Large intestine (tissue), 3 donors: Measurements from ENCODE around the gene UBE3B. TPM values are rescaled to one million over a fixed set of nuclear protein-coding genes. Genes with fewer than 3 reads are reported as not detected.
A peak's percentile ranks its signal among the peaks of the same experiment; 100 is the strongest.

Experiments used
- DNase-seq, 2 donors: peaks; one replicate each; pipeline versions ENCODE4 v3.0.0 to v3.0.0-alpha.2; 2013
- H3K27ac ChIP-seq: one replicate; pipeline ENCODE4 v1.5.1; 2013; ENCODE audit warnings: low read length
- H3K27me3 ChIP-seq: 2 replicates; pipeline ENCODE4 v1.6.1; 2013; ENCODE audit warnings: low read length; ENCODE audit not compliant: control insufficient read depth, insufficient read depth
- H3K36me3 ChIP-seq: 2 replicates; pipeline ENCODE4 v1.6.1; 2013; ENCODE audit warnings: low read length; ENCODE audit not compliant: control insufficient read depth, insufficient read depth
- H3K4me1 ChIP-seq: one replicate; pipeline ENCODE4 v1.6.1; 2013; ENCODE audit warnings: low read length; ENCODE audit not compliant: control insufficient read depth, insufficient read depth
- H3K4me3 ChIP-seq: one replicate; pipeline ENCODE4 v1.5.1; 2013; ENCODE audit warnings: low read length
- H3K9me3 ChIP-seq: one replicate; pipeline ENCODE4 v1.6.1; 2013; ENCODE audit warnings: mild to moderate bottlenecking, low read depth, low read length, moderate library complexity; ENCODE audit not compliant: control insufficient read depth
- WGBS: methylation state at CpG from one replicate; pipeline ENCODE4 v1.1.5; 2013; ENCODE audit warnings: low lambda C conversion rate; ENCODE audit not compliant: insufficient coverage; 5-methylcytosine and 5-hydroxymethylcytosine counted together
- polyA plus RNA-seq: library from polyadenylated mRNA; unstranded; fragments of 120-200 nt; gene quantifications from one replicate; pipeline ENCODE4 v1.2.1, GENCODE V29; 2013

Gene UBE3B
- polyA plus RNA-seq, 1 donor, result 31.8 TPM

GRCh38 chr12:109482894-109483293 is 5.5 kb downstream of the UBE3B start:
- no peak overlapping the region for H3K4me3 ChIP-seq
- WGBS, result no CpG with 5 or more reads among the region's 2 CpGs
- DNase-seq, result no peak

GRCh38 chr12:109483346-109483745 is 5.9 kb downstream of the UBE3B start:
- Histone ChIP-seq H3K27ac (no peak overlapping the region), H3K27me3 (no peaks in the 10 kb centered on the region), H3K4me1 (no peaks in the 10 kb centered on the region), H3K4me3 (no peak overlapping the region), H3K9me3 (no peaks in the 10 kb centered on the region), H3K36me3 (peaks cover 53% of the 10 kb centered on the region)
- no CpG with 5 or more reads among the region's 11 CpGs for WGBS
- no peak for DNase-seq

More at GRCh38 chr12:109482894-109483293, 5.5 kb downstream of the UBE3B start:
- no peaks in the 10 kb centered on the region for H3K9me3 ChIP-seq
- peaks cover 49% of the 10 kb centered on the region for H3K36me3 ChIP-seq
- H3K27ac ChIP-seq, result no peak overlapping the region
- no peaks in the 10 kb centered on the region for H3K27me3 ChIP-seq
- no peaks in the 10 kb centered on the region for H3K4me1 ChIP-seq

DNA sequence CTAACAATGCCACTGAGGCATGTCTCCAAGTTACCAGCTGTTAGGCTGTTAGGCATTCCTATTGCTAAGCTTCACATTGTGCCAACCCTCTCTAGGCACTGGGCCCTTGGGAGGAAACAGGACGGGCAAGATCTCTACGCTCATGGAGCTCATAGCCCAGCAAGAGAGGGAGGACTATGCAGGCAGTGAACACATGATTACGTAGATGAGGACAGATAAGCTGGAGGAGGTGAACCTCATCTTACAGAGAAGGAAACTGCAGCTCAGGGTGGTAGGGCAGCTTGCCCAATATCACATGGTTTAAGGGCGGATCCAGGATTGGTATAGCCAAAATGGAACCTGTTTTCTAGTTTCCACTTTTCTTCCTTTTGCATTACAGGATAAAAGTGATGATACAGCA is 7.8 kb downstream of the UBE3B start:
- Histone ChIP-seq H3K27me3 (no peaks in the 10 kb centered on the region), H3K27ac (no peak overlapping the region), H3K9me3 (no peaks in the 10 kb centered on the region), H3K4me1 (no peaks in the 10 kb centered on the region), H3K36me3 (peaks cover 72% of the 10 kb centered on the region), H3K4me3 (no peak overlapping the region)
- no CpG with 5 or more reads among the region's 4 CpGs for WGBS
- no peak for DNase-seq

GRCh38 chr12:109487181-109488050 is 10.0 kb downstream of the UBE3B start:
- Histone ChIP-seq H3K27ac (no peak overlapping the region), H3K4me3 (no peak overlapping the region), H3K27me3 (no peaks in the 10 kb centered on the region), H3K9me3 (no peaks in the 10 kb centered on the region), H3K36me3 (peaks cover 88% of the 10 kb centered on the region), H3K4me1 (no peaks in the 10 kb centered on the region)
- WGBS, result no CpG with 5 or more reads among the region's 9 CpGs
- DNase-seq, result no peak

DNA sequence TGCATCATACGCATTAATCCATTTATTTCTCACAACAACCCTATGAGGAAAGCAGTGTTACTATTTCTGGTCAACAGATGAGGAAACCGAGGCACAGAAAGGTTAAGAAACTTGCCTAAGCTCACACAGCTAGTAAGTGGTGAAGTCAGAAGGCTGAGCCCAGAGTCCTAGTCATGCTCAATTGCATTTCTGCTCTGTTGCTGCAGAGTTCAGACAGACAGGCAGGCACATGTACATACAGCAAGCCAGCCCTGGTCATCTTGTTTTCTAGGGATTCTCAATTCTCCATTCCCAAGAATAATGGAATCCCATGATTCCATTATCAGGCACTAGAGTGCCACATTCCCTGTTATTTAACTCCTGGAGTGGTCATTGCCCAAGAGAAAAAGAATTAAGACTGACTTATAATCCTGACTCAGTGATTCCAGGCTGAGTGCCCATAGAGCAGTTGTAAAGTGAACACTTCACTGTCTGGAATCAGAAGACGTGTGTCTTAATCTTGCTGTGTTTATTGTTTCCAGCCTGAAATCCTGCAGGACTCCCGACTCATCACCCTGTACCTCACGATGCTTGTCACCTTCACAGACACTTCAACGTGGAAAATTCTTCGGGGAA is 10.7 kb downstream of the UBE3B start:
- no CpG with 5 or more reads among the region's 7 CpGs for WGBS
- H3K27ac ChIP-seq, result no peak overlapping the region

GRCh38 chr12:109489016-109489954 is 11.9 kb downstream of the UBE3B start:
- H3K36me3 ChIP-seq, result peaks cover 89% of the 10 kb centered on the region
- no peaks in the 10 kb centered on the region for H3K9me3 ChIP-seq
- no peaks in the 10 kb centered on the region for H3K27me3 ChIP-seq
- H3K27ac ChIP-seq, result no peak overlapping the region
- H3K4me1 ChIP-seq, result no peaks in the 10 kb centered on the region
- WGBS, result no CpG with 5 or more reads among the region's 14 CpGs
- no peak for DNase-seq
- H3K4me3 ChIP-seq, result no peak overlapping the region

More for the DNA sequence above, 10.7 kb downstream of the UBE3B start:
- Histone ChIP-seq H3K4me3 (no peak overlapping the region), H3K36me3 (peaks cover 91% of the 10 kb centered on the region), H3K9me3 (no peaks in the 10 kb centered on the region), H3K27me3 (no peaks in the 10 kb centered on the region), H3K4me1 (no peaks in the 10 kb centered on the region)
- no peak for DNase-seq

- H3K36me3 ChIP-seq, result peaks cover 90% of the 10 kb centered on the region
- peak in 1 of 2 donors; percentile 12 for DNase-seq
- H3K4me3 ChIP-seq, result no peak overlapping the region
- no peak overlapping the region for H3K27ac ChIP-seq
- H3K27me3 ChIP-seq, result no peaks in the 10 kb centered on the region
- H3K4me1 ChIP-seq, result no peaks in the 10 kb centered on the region
- H3K9me3 ChIP-seq, result no peaks in the 10 kb centered on the region
- no CpG with 5 or more reads among the region's 1 CpG for WGBS
Observed at GRCh38 chr12:109489955-109490565, 12.6 kb downstream of the UBE3B start.

DNA sequence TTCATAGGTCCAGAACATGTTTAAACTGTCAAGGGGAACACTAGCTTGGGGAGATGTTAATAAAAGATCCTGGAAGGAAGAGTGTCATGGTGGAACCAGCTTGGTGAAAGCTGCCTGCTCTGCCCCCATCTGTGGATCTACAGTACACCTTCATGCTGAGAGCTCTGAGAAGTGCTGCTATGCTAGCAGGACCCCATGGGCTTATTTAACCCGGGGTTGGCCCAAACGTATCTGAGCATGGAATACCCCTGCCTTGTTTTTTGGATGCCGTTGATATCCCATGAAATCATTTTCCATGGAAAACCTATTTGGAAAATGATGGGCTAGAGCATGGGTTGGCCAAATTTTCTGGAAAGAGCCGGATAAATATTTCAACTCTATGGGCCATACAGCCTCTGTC is 14.2 kb downstream of the UBE3B start:
- Histone ChIP-seq H3K36me3 (peaks cover 81% of the 10 kb centered on the region), H3K9me3 (no peaks in the 10 kb centered on the region), H3K4me1 (no peaks in the 10 kb centered on the region), H3K27ac (no peak overlapping the region), H3K4me3 (no peak overlapping the region), H3K27me3 (no peaks in the 10 kb centered on the region)
- DNase-seq, result no peak
- 100% methylated on average over 4 of the region's 4 CpGs for WGBS

GRCh38 chr12:109492371-109492770 is 14.9 kb downstream of the UBE3B start:
- no peak for DNase-seq
- H3K4me3 ChIP-seq, result no peak overlapping the region
- H3K27ac ChIP-seq, result no peak overlapping the region
- WGBS, result 67% methylated on average over 2 of the region's 5 CpGs
- no peaks in the 10 kb centered on the region for H3K4me1 ChIP-seq
- H3K27me3 ChIP-seq, result no peaks in the 10 kb centered on the region
- peaks cover 74% of the 10 kb centered on the region for H3K36me3 ChIP-seq
- H3K9me3 ChIP-seq, result no peaks in the 10 kb centered on the region

DNA sequence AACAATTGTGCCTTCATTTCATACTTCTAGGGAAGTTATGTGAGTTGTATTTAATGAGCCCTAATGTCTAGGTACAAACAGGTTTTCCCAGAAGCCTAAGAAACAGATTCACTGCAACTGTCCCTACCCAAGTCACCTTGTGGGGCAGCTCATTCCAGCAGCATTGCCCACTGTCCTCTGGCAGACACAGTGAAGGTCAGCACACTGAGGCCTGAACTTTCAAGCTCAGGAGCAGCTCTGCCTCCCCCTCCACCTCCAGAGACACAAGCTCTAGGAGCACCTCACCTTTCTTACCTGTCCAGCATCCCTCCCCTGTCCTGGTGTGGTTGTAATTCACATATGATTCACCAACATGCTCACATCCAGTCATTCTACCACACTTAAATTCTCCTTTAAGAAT is 15.7 kb downstream of the UBE3B start:
- no peaks in the 10 kb centered on the region for H3K4me1 ChIP-seq
- no peaks in the 10 kb centered on the region for H3K9me3 ChIP-seq
- H3K4me3 ChIP-seq, result no peak overlapping the region
- no peak overlapping the region for H3K27ac ChIP-seq
- peaks cover 73% of the 10 kb centered on the region for H3K36me3 ChIP-seq
- DNase-seq, result no peak
- H3K27me3 ChIP-seq, result no peaks in the 10 kb centered on the region
